SK-N-SH (cell line): ENCODE results near the gene ATP8B3.

ENCODE experiments used
- CTCF ChIP-seq: fragments of 200-600 bp; sonication (generic); IDR thresholded peaks from 2 replicates; pipeline ENCODE4 v1.6.1; 2017; ENCODE audit warnings: antibody characterized with exemption, mild to moderate bottlenecking, moderate library complexity
- EZH2phosphoT487 ChIP-seq: fragments of 200-600 bp; sonication (generic); IDR thresholded peaks from 2 replicates; pipeline ENCODE4 v1.6.1; 2017; ENCODE audit warnings: low read depth, mixed run types, mild to moderate bottlenecking, antibody characterized with exemption, moderate library complexity, borderline replicate concordance
- IRF3 ChIP-seq: fragments of 150-350 bp; IDR thresholded peaks from 2 replicates; pipeline ENCODE4 v1.6.1; 2016; ENCODE audit warnings: mild to moderate bottlenecking, low read depth, low read length
- NFIC ChIP-seq: IDR thresholded peaks from 2 replicates; pipeline ENCODE4 v1.4.0; 2012; ENCODE audit warnings: borderline replicate concordance
- RAD21 ChIP-seq: IDR thresholded peaks from 2 replicates; pipeline ENCODE4 v1.6.1; 2012; ENCODE audit warnings: mild to moderate bottlenecking, low read length

DNA sequence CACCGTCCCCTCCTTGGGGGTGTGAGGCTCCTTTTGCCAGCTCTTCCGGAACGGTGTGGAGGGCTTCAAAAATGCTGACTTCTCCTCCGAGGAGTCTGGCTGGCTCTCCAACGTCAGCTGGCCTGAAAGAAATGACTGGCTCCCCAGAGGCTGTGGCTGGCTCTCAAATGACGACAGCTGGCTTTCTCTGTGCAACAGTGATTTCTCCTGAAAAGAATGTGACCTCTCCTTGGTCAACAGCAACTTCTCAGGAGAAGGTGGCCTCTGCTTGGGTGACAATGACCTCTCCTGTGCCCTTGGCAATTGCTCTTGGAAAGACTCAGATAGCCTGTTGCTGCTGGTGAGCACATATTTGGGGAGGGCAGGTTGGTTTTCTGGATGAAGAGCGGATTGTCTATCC lies 29.6 kb downstream of the ATP8B3 start:
- no peak for TF ChIP-seq IRF3
- TF ChIP-seq EZH2phosphoT487, result no peak
- TF ChIP-seq NFIC, result no peak
- TF ChIP-seq RAD21, result no peak
- no peak for TF ChIP-seq CTCF
